ENCODE data around the gene MS4A18. TPM values are rescaled to one million over a fixed set of nuclear protein-coding genes. Genes with fewer than 3 reads are reported as not detected.
"Not testable (repeated sequence)": the region's sequence is repeated elsewhere in the genome, so short reads cannot be mapped to it uniquely, and the experiment has no call there.

MS4A18 gene
- total RNA-seq, result not detected

- DNase-seq, result no peak
These were observed at the start of gene MS4A18 for GRCh38 chr11:60724420-60724819. Gene MS4A18, plus strand, starts transcription at chr11:60724720.

GRCh38 chr11:60678231-60678630 lies 46.3 kb upstream of the MS4A18 start:
- not testable (repeated sequence) for DNase-seq

- DNase-seq, result no peak
These were observed 44.6 kb upstream of the MS4A18 start for GRCh38 chr11:60679879-60680278.

- DNase-seq, result no peak
These were observed 43.9 kb upstream of the MS4A18 start for GRCh38 chr11:60680455-60681119.

- DNase-seq, result not testable (repeated sequence)
These were observed 40.0 kb upstream of the MS4A18 start for GRCh38 chr11:60684541-60684848.

GRCh38 chr11:60691661-60692060 lies 32.9 kb upstream of the MS4A18 start:
- DNase-seq, result no peak

GRCh38 chr11:60699284-60699691 lies 25.2 kb upstream of the MS4A18 start, which contains the start of gene MS4A8:
Gene MS4A8, plus strand, starts transcription at chr11:60699612. Its CDS starts 1,249 bp downstream, at chr11:60700861.
- DNase-seq, result no peak

GRCh38 chr11:60699936-60700335 lies 24.6 kb upstream of the MS4A18 start:
- no peak for DNase-seq

- DNase-seq, result no peak
These were observed 23.6 kb upstream of the MS4A18 start for GRCh38 chr11:60700689-60701468.

- DNase-seq, result no peak
These were observed 23.1 kb upstream of the MS4A18 start for GRCh38 chr11:60701469-60701818.

GRCh38 chr11:60703374-60703773 lies 21.1 kb upstream of the MS4A18 start:
- no peak for DNase-seq

GRCh38 chr11:60705895-60706294 lies 18.6 kb upstream of the MS4A18 start:
- DNase-seq, result no peak

GRCh38 chr11:60706931-60707330 lies 17.6 kb upstream of the MS4A18 start:
- no peak for DNase-seq

GRCh38 chr11:60710482-60710881 lies 14.0 kb upstream of the MS4A18 start:
- DNase-seq, result no peak

GRCh38 chr11:60711276-60711675 lies 13.2 kb upstream of the MS4A18 start:
- no peak for DNase-seq

GRCh38 chr11:60713423-60713822 lies 11.1 kb upstream of the MS4A18 start:
- not testable (repeated sequence) for DNase-seq

GRCh38 chr11:60717956-60718355 lies 6.6 kb upstream of the MS4A18 start:
- no peak for DNase-seq

- DNase-seq, result no peak
These were observed 5.8 kb upstream of the MS4A18 start for GRCh38 chr11:60718524-60719316.

GRCh38 chr11:60719391-60719790 lies 5.1 kb upstream of the MS4A18 start:
- no peak for DNase-seq

- no peak for DNase-seq
These were observed 4.1 kb upstream of the MS4A18 start for GRCh38 chr11:60720460-60720859.

GRCh38 chr11:60725592-60725991 lies 1.1 kb downstream of the MS4A18 start:
- DNase-seq, result no peak

- DNase-seq, result no peak
These were observed 7.1 kb downstream of the MS4A18 start for GRCh38 chr11:60731586-60731985.

- DNase-seq, result no peak
These were observed 9.8 kb downstream of the MS4A18 start for GRCh38 chr11:60734279-60734678.

GRCh38 chr11:60739114-60739513 lies 14.6 kb downstream of the MS4A18 start:
- no peak for DNase-seq
